HL-60 (cell line): Measurements from ENCODE around the gene FBXL20.
"Not testable (repeated sequence)": the region's sequence is repeated elsewhere in the genome, so short reads cannot be mapped to it uniquely, and the experiment has no call there.

Experiments
- DNase-seq, 2 experiments: peaks; one replicate each; pipeline ENCODE4 v3.0.0-alpha.2; 2010 to 2020; ENCODE audit warnings: low read depth in 1 of 2, low spot score in 1 of 2
- H3K27ac ChIP-seq: fragments of 250-450 bp; sonication (Bioruptor Pico); replicated peaks from 2 replicates; pipeline ENCODE4 v1.5.1; 2020; ENCODE audit warnings: mild to moderate bottlenecking, moderate library complexity
- H3K27me3 ChIP-seq: fragments of 250-450 bp; sonication (Bioruptor Pico); 2 replicates; pipeline ENCODE4 v1.5.1; 2021; ENCODE audit warnings: mild to moderate bottlenecking, moderate library complexity; ENCODE audit not compliant: insufficient read depth, poor library complexity, severe bottlenecking
- H3K4me3 ChIP-seq: replicated peaks from 2 replicates; pipeline ENCODE4 v1.5.1; 2011; ENCODE audit warnings: mild to moderate bottlenecking, control low read depth, low read length; ENCODE audit not compliant: insufficient read depth
- GABPA ChIP-seq: IDR thresholded peaks from 2 replicates; pipeline ENCODE4 v1.6.1; 2012; ENCODE audit warnings: low read depth
- POLR2AphosphoS5 ChIP-seq: IDR thresholded peaks from 2 replicates; pipeline ENCODE4 v1.6.1; 2012; ENCODE audit warnings: low read depth
- SPI1 ChIP-seq: IDR thresholded peaks from 2 replicates; pipeline ENCODE4 v1.6.1; 2012; ENCODE audit warnings: low read depth, mild to moderate bottlenecking, borderline replicate concordance
- TF ChIP-seq, protein P1 (sequence below): IDR thresholded peaks from one replicate; pipeline ENCODE4 v1.5.1; 2011; ENCODE audit warnings: low read length, control low read depth, inconsistent platforms; ENCODE audit not compliant: insufficient read depth
- TF ChIP-seq, protein P2 (sequence below): IDR thresholded peaks from 2 replicates; pipeline ENCODE4 v1.6.1; 2012; ENCODE audit warnings: low read depth; ENCODE audit not compliant: insufficient replicate concordance

FBXL20 gene

DNA sequence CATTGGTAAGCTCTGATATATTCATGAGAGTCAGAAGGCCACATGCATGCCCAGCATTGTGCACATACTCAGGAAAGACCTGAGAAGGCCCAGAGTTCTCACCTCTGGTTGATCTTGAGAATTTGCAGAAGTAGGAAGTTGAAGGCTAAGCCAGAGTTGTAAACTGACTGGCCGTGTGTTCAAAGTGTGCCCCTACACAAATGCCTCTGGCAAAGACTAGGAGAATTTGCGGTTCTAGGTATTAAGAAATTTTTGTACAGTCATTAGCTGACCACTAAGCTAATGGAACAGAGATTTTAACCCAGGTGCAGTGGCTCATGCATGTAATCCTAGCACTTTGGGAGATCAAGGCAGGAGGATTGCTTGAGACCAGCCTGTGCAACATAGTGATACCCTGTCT lies 25.0 kb downstream of the FBXL20 start:
- Histone ChIP-seq H3K27me3 (no peaks in the 10 kb centered on the region), H3K4me3 (no peak overlapping the region), H3K27ac (peak overlapping the region; percentile 24)
- peak in 1 of 2 experiments; percentile 41 for DNase-seq
- TF ChIP-seq, protein P1, sequence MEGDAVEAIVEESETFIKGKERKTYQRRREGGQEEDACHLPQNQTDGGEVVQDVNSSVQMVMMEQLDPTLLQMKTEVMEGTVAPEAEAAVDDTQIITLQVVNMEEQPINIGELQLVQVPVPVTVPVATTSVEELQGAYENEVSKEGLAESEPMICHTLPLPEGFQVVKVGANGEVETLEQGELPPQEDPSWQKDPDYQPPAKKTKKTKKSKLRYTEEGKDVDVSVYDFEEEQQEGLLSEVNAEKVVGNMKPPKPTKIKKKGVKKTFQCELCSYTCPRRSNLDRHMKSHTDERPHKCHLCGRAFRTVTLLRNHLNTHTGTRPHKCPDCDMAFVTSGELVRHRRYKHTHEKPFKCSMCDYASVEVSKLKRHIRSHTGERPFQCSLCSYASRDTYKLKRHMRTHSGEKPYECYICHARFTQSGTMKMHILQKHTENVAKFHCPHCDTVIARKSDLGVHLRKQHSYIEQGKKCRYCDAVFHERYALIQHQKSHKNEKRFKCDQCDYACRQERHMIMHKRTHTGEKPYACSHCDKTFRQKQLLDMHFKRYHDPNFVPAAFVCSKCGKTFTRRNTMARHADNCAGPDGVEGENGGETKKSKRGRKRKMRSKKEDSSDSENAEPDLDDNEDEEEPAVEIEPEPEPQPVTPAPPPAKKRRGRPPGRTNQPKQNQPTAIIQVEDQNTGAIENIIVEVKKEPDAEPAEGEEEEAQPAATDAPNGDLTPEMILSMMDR, result no peak
- peak; percentile 17; the same call in 1 of the 2 replicates for TF ChIP-seq SPI1
- no peak for TF ChIP-seq POLR2AphosphoS5
- TF ChIP-seq GABPA, result no peak
- TF ChIP-seq, protein P2, sequence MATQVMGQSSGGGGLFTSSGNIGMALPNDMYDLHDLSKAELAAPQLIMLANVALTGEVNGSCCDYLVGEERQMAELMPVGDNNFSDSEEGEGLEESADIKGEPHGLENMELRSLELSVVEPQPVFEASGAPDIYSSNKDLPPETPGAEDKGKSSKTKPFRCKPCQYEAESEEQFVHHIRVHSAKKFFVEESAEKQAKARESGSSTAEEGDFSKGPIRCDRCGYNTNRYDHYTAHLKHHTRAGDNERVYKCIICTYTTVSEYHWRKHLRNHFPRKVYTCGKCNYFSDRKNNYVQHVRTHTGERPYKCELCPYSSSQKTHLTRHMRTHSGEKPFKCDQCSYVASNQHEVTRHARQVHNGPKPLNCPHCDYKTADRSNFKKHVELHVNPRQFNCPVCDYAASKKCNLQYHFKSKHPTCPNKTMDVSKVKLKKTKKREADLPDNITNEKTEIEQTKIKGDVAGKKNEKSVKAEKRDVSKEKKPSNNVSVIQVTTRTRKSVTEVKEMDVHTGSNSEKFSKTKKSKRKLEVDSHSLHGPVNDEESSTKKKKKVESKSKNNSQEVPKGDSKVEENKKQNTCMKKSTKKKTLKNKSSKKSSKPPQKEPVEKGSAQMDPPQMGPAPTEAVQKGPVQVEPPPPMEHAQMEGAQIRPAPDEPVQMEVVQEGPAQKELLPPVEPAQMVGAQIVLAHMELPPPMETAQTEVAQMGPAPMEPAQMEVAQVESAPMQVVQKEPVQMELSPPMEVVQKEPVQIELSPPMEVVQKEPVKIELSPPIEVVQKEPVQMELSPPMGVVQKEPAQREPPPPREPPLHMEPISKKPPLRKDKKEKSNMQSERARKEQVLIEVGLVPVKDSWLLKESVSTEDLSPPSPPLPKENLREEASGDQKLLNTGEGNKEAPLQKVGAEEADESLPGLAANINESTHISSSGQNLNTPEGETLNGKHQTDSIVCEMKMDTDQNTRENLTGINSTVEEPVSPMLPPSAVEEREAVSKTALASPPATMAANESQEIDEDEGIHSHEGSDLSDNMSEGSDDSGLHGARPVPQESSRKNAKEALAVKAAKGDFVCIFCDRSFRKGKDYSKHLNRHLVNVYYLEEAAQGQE, result no peak

DNA sequence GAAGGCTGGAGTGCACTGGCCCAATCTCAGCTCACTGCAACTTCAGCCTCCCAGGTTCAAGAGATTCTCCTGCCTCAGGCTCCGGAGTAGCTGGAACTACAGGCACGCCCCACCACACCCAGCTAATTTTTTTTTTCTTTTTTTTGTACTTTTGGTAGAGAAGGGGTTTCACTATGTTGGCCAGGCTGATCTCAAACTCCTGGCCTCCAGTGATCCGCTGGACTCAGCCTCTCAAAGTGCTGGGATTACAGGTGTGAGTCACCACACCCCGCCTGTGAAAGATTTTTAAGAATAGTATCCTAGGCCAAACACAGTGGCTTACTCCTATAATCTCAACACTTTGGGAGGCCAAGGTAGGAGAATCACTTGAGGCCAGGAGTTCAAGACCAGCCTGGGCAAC lies 33.6 kb downstream of the FBXL20 start:
- not testable (repeated sequence) for H3K4me3 ChIP-seq, DNase-seq, H3K27me3 ChIP-seq, H3K27ac ChIP-seq

DNA sequence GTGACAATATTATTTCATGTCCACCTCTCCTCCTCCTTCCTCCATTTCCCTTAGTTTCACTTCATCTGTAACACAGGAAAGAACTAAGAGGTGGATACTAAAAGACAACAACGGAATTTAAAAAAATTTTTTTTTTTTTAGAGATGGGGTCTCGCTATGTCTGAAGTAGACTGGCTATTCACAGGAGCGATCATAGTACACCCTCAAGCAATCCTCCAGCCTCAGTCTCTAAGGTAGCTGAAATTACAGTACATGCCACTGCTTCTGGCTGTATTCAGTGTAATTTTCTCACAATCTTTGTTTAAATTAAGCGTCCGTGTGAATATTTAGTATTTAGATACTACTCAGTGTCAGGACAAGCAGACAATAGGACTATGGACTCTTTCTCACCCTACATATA lies 35.6 kb downstream of the FBXL20 start:
- TF ChIP-seq POLR2AphosphoS5 (no peak), GABPA (no peak), SPI1 (no peak)
- TF ChIP-seq, protein P1, result no peak
- TF ChIP-seq, protein P2, result no peak
- peak overlapping the region; percentile 10 for H3K4me3 ChIP-seq
- no peak for DNase-seq
- H3K27ac ChIP-seq, result peak overlapping the region; percentile 72
- no peaks in the 10 kb centered on the region for H3K27me3 ChIP-seq

DNA sequence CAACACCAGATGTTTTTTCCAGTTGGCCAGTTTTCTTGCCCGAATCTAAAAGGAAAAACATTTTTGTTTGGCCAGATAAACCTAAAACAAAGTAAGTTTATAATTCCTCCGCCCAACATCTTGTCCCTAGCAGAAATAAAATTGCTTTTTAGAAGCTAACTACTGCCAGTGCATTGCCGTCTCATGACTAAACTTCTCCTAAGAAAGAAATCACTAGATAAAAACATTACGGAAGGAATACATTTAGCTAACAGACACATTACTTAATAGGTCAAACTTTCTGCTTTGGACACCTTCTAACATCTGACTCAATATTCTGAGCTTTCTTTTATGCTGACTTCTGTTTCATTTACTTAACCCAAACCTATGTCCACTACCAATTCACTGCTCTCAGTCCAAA lies 36.2 kb downstream of the FBXL20 start:
- DNase-seq, result no peak
- TF ChIP-seq, protein P1, result no peak
- no peak for TF ChIP-seq POLR2AphosphoS5
- Histone ChIP-seq H3K27ac (peak overlapping the region; percentile 72), H3K27me3 (no peaks in the 10 kb centered on the region), H3K4me3 (peak overlapping the region; percentile 10; the same call in 1 of the 2 replicates)
